Right cardiac atrium (tissue), 5 donors: ENCODE data around the gene PPL. TPM values are rescaled to one million over a fixed set of nuclear protein-coding genes. Genes with fewer than 3 reads are reported as not detected.
"Not testable (repeated sequence)": the region's sequence is repeated elsewhere in the genome, so short reads cannot be mapped to it uniquely, and the experiment has no call there.

Experiments used
- ATAC-seq, 2 donors: fragments of 200-7000 bp; cut with Tn5 transposase; one replicate each; pipeline versions ENCODE4 v1.8.0 to v1.9.1; 2020; ENCODE audit warnings: moderate library complexity in 2 of 2, mild to moderate bottlenecking in 1 of 2
- DNase-seq, 3 donors: peaks; one replicate each; pipeline ENCODE4 v3.0.0-alpha.2; 2020
- H3K27ac ChIP-seq: one replicate; pipeline ENCODE4 v1.5.1; 2013; ENCODE audit warnings: mild to moderate bottlenecking, low read length, control low read depth, moderate library complexity
- H3K27me3 ChIP-seq: one replicate; pipeline ENCODE4 v1.6.1; 2013; ENCODE audit not compliant: control insufficient read depth, insufficient read depth
- H3K4me1 ChIP-seq: one replicate; pipeline ENCODE4 v1.6.1; 2013; ENCODE audit warnings: low read length; ENCODE audit not compliant: control insufficient read depth, insufficient read depth
- H3K4me3 ChIP-seq: one replicate; pipeline ENCODE4 v1.5.1; 2013; ENCODE audit warnings: low read length, control low read depth
- H3K9me3 ChIP-seq: one replicate; pipeline ENCODE4 v1.6.1; 2013; ENCODE audit warnings: low read length; ENCODE audit not compliant: control insufficient read depth
- WGBS: extraction: QIAGEN DNeasy Blood & Tissue Kit; methylation state at CpG from one replicate; pipeline ENCODE4 v1.1.7; 2013; 5-methylcytosine and 5-hydroxymethylcytosine counted together
- intact Hi-C, 4 donors: fragments of 100-400 bp; cut with DNase I; formaldehyde crosslinking; loops; one replicate each; pipeline versions ENCODE4 v1.11.0 to v1.14.0; 2022 to 2023
- polyA plus RNA-seq: library from polyadenylated mRNA; stranded (reverse); fragments of 200-250 nt; gene quantifications from one replicate; pipeline ENCODE4 v1.2.3, GENCODE V29; 2013
- total RNA-seq, 4 donors: library from RNA; stranded (reverse); fragmentation: NEBNext Ultra II Directional; extraction: Animal tissue kit (Norgen Biotek cat#: 25700); gene quantifications; one replicate each; pipeline ENCODE4 v1.2.1, GENCODE V29; 2021
- donor health status: healthy with polysubstance abuse.
- donor health status: DM: no; HTN: yes; CAD: no.
- donor health status: DM: no; HTN: no; CAD: no.
- donor health status: DM: no; HTN: yes; CAD: no; lungs with severe emphysema.
- donor health status: DM: yes; HTN: yes; CAD: no.

PPL gene
- total and polyA plus RNA-seq, 5 donors, result 3.9 to 19.1 (median 5.2) TPM

- WGBS, result 41% methylated on average over 8 of the region's 8 CpGs
- DNase-seq, result no peak
- no peaks in the 10 kb centered on the region for H3K27me3 ChIP-seq
- no peak for ATAC-seq
- H3K4me3 ChIP-seq, result no peak overlapping the region
- no peaks in the 10 kb centered on the region for H3K9me3 ChIP-seq
- no peaks in the 10 kb centered on the region for H3K4me1 ChIP-seq
- intact Hi-C loops, result no loop called here
- H3K27ac ChIP-seq, result no peak overlapping the region
These were observed 36.1 kb upstream of the PPL start for GRCh38 chr16:4972938-4973587.

- H3K27me3 ChIP-seq, result no peaks in the 10 kb centered on the region
- ATAC-seq (no peak), DNase-seq (no peak)
- no peaks in the 10 kb centered on the region for H3K9me3 ChIP-seq
- intact Hi-C loops, result no loop called here
- H3K4me3 ChIP-seq, result no peak overlapping the region
- 57% methylated on average over 3 of the region's 3 CpGs for WGBS
- no peak overlapping the region for H3K27ac ChIP-seq
- H3K4me1 ChIP-seq, result no peaks in the 10 kb centered on the region
These were observed 33.1 kb upstream of the PPL start for GRCh38 chr16:4970010-4970409.

GRCh38 chr16:4968879-4969483 lies 32.0 kb upstream of the PPL start:
- Histone ChIP-seq H3K27ac (no peak overlapping the region), H3K4me1 (no peaks in the 10 kb centered on the region), H3K9me3 (no peaks in the 10 kb centered on the region), H3K27me3 (no peaks in the 10 kb centered on the region), H3K4me3 (no peak overlapping the region)
- 62% methylated on average over 13 of the region's 13 CpGs for WGBS
- no peak for DNase-seq
- ATAC-seq, result no peak
- intact Hi-C loops, result no loop called here

GRCh38 chr16:4968278-4968677 lies 31.3 kb upstream of the PPL start:
- ATAC-seq, DNase-seq, H3K27ac ChIP-seq, H3K27me3 ChIP-seq, H3K9me3 ChIP-seq, H3K4me1 ChIP-seq, intact Hi-C loops, H3K4me3 ChIP-seq: not testable (repeated sequence)
- 92% methylated on average over 12 of the region's 12 CpGs for WGBS

GRCh38 chr16:4966736-4967453 lies 29.9 kb upstream of the PPL start:
- H3K9me3 ChIP-seq, result no peaks in the 10 kb centered on the region
- intact Hi-C loops, result no loop called here
- H3K4me3 ChIP-seq, result no peak overlapping the region
- H3K27ac ChIP-seq, result no peak overlapping the region
- H3K4me1 ChIP-seq, result no peaks in the 10 kb centered on the region
- no peaks in the 10 kb centered on the region for H3K27me3 ChIP-seq
- no peak for ATAC-seq
- WGBS, result 74% methylated on average over 10 of the region's 10 CpGs
- DNase-seq, result no peak

- intact Hi-C loops, result loop anchor here in 1 of 4 donors (5.0 kb wide), 1 partner anchor 64 kb away; no protein-coding TSS in a partner anchor
- not testable (repeated sequence) for ATAC-seq, H3K4me3 ChIP-seq, H3K27ac ChIP-seq, H3K27me3 ChIP-seq, H3K4me1 ChIP-seq, DNase-seq, H3K9me3 ChIP-seq
- 74% methylated on average over 7 of the region's 7 CpGs for WGBS
These were observed 26.6 kb upstream of the PPL start for GRCh38 chr16:4963527-4963926.

- intact Hi-C loops, result loop anchor here in 1 of 4 donors (5.0 kb wide), 1 partner anchor 65 kb away; no protein-coding TSS in a partner anchor
- no peak for DNase-seq
- no peaks in the 10 kb centered on the region for H3K4me1 ChIP-seq
- H3K27me3 ChIP-seq, result no peaks in the 10 kb centered on the region
- 61% methylated on average over 7 of the region's 7 CpGs for WGBS
- H3K9me3 ChIP-seq, result no peaks in the 10 kb centered on the region
- ATAC-seq, result no peak
- H3K27ac ChIP-seq, result no peak overlapping the region
- no peak overlapping the region for H3K4me3 ChIP-seq
These were observed 25.8 kb upstream of the PPL start for GRCh38 chr16:4962716-4963115.

GRCh38 chr16:4960579-4960978 lies 23.6 kb upstream of the PPL start:
- H3K4me3 ChIP-seq, result no peak overlapping the region
- intact Hi-C loops, result loop anchor here in 1 of 4 donors (5.0 kb wide), 1 partner anchor 67 kb away; no protein-coding TSS in a partner anchor
- WGBS, result 72% methylated on average over 6 of the region's 6 CpGs
- H3K4me1 ChIP-seq, result no peaks in the 10 kb centered on the region
- no peaks in the 10 kb centered on the region for H3K27me3 ChIP-seq
- no peaks in the 10 kb centered on the region for H3K9me3 ChIP-seq
- no peak overlapping the region for H3K27ac ChIP-seq
- DNase-seq (no peak), ATAC-seq (no peak)

GRCh38 chr16:4958510-4959438 lies 21.8 kb upstream of the PPL start:
- intact Hi-C loops, result loop anchor here in 1 of 4 donors (10.0 kb wide), 2 partner anchors 154 to 264 kb away; partner anchors contain the start of genes NUDT16L1 and ROGDI
- H3K27me3 ChIP-seq, result no peaks in the 10 kb centered on the region
- no peak for DNase-seq
- 42% methylated on average over 29 of the region's 29 CpGs for WGBS
- no peak for ATAC-seq
- H3K4me3 ChIP-seq, result peak overlapping the region; percentile 18
- H3K9me3 ChIP-seq, result no peaks in the 10 kb centered on the region
- H3K27ac ChIP-seq, result no peak overlapping the region
- no peaks in the 10 kb centered on the region for H3K4me1 ChIP-seq

GRCh38 chr16:4957720-4958509 lies 21.0 kb upstream of the PPL start, which contains the start of gene SEC14L5:
SEC14L5 (plus strand) TSS chr16:4958330; CDS start chr16:4959324, 994 bp downstream.
- Histone ChIP-seq H3K4me1 (no peaks in the 10 kb centered on the region), H3K9me3 (no peaks in the 10 kb centered on the region), H3K27me3 (no peaks in the 10 kb centered on the region), H3K27ac (peak within 1 kb of the TSS; percentile 33), H3K4me3 (peak within 1 kb of the TSS; percentile 55)
- under 1% methylated on average over 56 of the region's 56 CpGs for WGBS
- ATAC-seq, result peak; percentile 97 to 98
- DNase-seq, result peak; percentile 98 to 99 (median 99)
- intact Hi-C loops, result loop anchor here in 1 of 4 donors (10.0 kb wide), 2 partner anchors 153 to 263 kb away; partner anchors contain the start of genes NUDT16L1 and ROGDI
